GM23338 (cell line): ENCODE results near the gene BNIP5. TPM values are rescaled to one million over a fixed set of nuclear protein-coding genes. Genes with fewer than 3 reads are reported as not detected.
A peak's percentile ranks its signal among the peaks of the same experiment; 100 is the strongest.

Experiments
- ATAC-seq: fragments of 200-7000 bp; cut with Tn5 transposase; 3 replicates; pipeline ENCODE4 v1.9.1; 2020
- DNase-seq: peaks from one replicate; pipeline ENCODE4 v3.0.0-alpha.2; 2015; ENCODE audit warnings: low spot score
- H2AFZ ChIP-seq: fragments of 200-600 bp; sonication (generic); 2 replicates; pipeline ENCODE4 v1.8.0; 2016; ENCODE audit warnings: antibody characterized with exemption, mild to moderate bottlenecking, moderate library complexity
- H3F3A ChIP-seq: fragments of 200-600 bp; sonication (generic); replicated peaks from 2 replicates; pipeline ENCODE4 v1.8.0; 2017; ENCODE audit warnings: antibody characterized with exemption, mixed run types, low read depth
- H3K27ac ChIP-seq: fragments of 200-600 bp; sonication (generic); 2 replicates; pipeline ENCODE4 v1.6.1; 2016; ENCODE audit warnings: low read depth
- H3K27me3 ChIP-seq: fragments of 200-600 bp; sonication (generic); 2 replicates; pipeline ENCODE4 v1.8.0; 2016; ENCODE audit warnings: mild to moderate bottlenecking, mixed run types, moderate library complexity; ENCODE audit not compliant: insufficient read depth
- H3K36me3 ChIP-seq: fragments of 200-600 bp; sonication (generic); 2 replicates; pipeline ENCODE4 v1.8.0; 2016; ENCODE audit warnings: mild to moderate bottlenecking; ENCODE audit not compliant: insufficient read depth
- H3K4me1 ChIP-seq: fragments of 200-600 bp; sonication (generic); 2 replicates; pipeline ENCODE4 v1.8.0; 2016; ENCODE audit warnings: mild to moderate bottlenecking, moderate library complexity; ENCODE audit not compliant: insufficient read depth
- H3K4me2 ChIP-seq: fragments of 200-600 bp; sonication (generic); 2 replicates; pipeline ENCODE4 v1.7.1; 2017; ENCODE audit warnings: mixed run types
- H3K4me3 ChIP-seq: fragments of 200-600 bp; sonication (generic); 2 replicates; pipeline ENCODE4 v1.6.1; 2016; ENCODE audit warnings: mixed run types
- H3K79me2 ChIP-seq: fragments of 200-600 bp; sonication (generic); replicated peaks from 2 replicates; pipeline ENCODE4 v1.8.0; 2017; ENCODE audit warnings: mild to moderate bottlenecking; ENCODE audit not compliant: insufficient read depth
- H3K9me2 ChIP-seq: fragments of 200-600 bp; sonication (generic); 2 replicates; pipeline ENCODE4 v1.8.0; 2017; ENCODE audit not compliant: insufficient read depth
- H4K20me1 ChIP-seq: fragments of 200-600 bp; sonication (generic); replicated peaks from 2 replicates; pipeline ENCODE4 v1.8.0; 2017; ENCODE audit warnings: mild to moderate bottlenecking; ENCODE audit not compliant: insufficient read depth
- H3K27ac Mint-ChIP-seq: 2 replicates; pipeline ENCODE4 v1.8.0; 2020; ENCODE audit warnings: inconsistent platforms, mild to moderate bottlenecking, moderate library complexity, mixed read lengths
- H3K27me3 Mint-ChIP-seq: 3 replicates; pipeline ENCODE4 v1.8.0; 2022; ENCODE audit warnings: low read depth, mild to moderate bottlenecking, moderate library complexity, mixed read lengths, inconsistent platforms; ENCODE audit not compliant: insufficient read depth, poor library complexity
- H3K36me3 Mint-ChIP-seq: 3 replicates; pipeline ENCODE4 v1.8.0; 2021; ENCODE audit warnings: low read depth, mild to moderate bottlenecking, inconsistent platforms, moderate library complexity, mixed read lengths
- H3K4me1 Mint-ChIP-seq: 3 replicates; pipeline ENCODE4 v1.8.0; 2020; ENCODE audit warnings: mild to moderate bottlenecking, inconsistent platforms, mixed read lengths
- H3K4me3 Mint-ChIP-seq: 3 replicates; pipeline ENCODE4 v1.8.0; 2021; ENCODE audit warnings: moderate library complexity, mild to moderate bottlenecking, inconsistent platforms, mixed read lengths
- H3K9me3 Mint-ChIP-seq: 3 replicates; pipeline ENCODE4 v1.8.0; 2020; ENCODE audit warnings: moderate library complexity, mild to moderate bottlenecking, inconsistent platforms, mixed read lengths
- CREB1 ChIP-seq: fragments of 250-450 bp; sonication (Bioruptor Pico); IDR thresholded peaks from 2 replicates; pipeline ENCODE4 v1.5.0; 2020; ENCODE audit warnings: low read depth, mild to moderate bottlenecking, moderate library complexity
- EZH2 ChIP-seq: fragments of 200-600 bp; sonication (generic); IDR thresholded peaks from one replicate; pipeline ENCODE4 v1.8.0; 2017; ENCODE audit warnings: antibody characterized with exemption, mild to moderate bottlenecking, low read depth; ENCODE audit not compliant: unreplicated experiment
- EZH2phosphoT487 ChIP-seq: fragments of 200-600 bp; sonication (generic); IDR thresholded peaks from one replicate; pipeline ENCODE4 v1.8.1; 2018; ENCODE audit warnings: antibody characterized with exemption; ENCODE audit not compliant: unreplicated experiment
- JUNB ChIP-seq: IDR thresholded peaks from one replicate; pipeline ENCODE4 v1.6.1; 2016; ENCODE audit warnings: antibody characterized with exemption; ENCODE audit not compliant: unreplicated experiment
- NANOG ChIP-seq: IDR thresholded peaks from 2 replicates; pipeline ENCODE4 v1.6.1; 2016; ENCODE audit warnings: antibody characterized with exemption, borderline replicate concordance
- POLR2AphosphoS5 ChIP-seq: IDR thresholded peaks from 2 replicates; pipeline ENCODE4 v1.6.1; 2016; ENCODE audit warnings: antibody characterized with exemption, low read depth
- STAT1 ChIP-seq: IDR thresholded peaks from one replicate; pipeline ENCODE4 v1.6.1; 2016; ENCODE audit warnings: antibody characterized with exemption; ENCODE audit not compliant: unreplicated experiment
- ZNF114 ChIP-seq: fragments of 250-450 bp; sonication (Bioruptor Pico); IDR thresholded peaks from 2 replicates; pipeline ENCODE4 v1.5.0; 2020; ENCODE audit warnings: mild to moderate bottlenecking, moderate library complexity
- ZNF331 ChIP-seq: fragments of 250-450 bp; sonication (Bioruptor Pico); IDR thresholded peaks from 2 replicates; pipeline ENCODE4 v1.5.0; 2020; ENCODE audit warnings: low read depth, mild to moderate bottlenecking, moderate library complexity
- polyA plus RNA-seq: library from polyadenylated mRNA; unstranded; fragments of >200 nt; fragmentation: Nextera tagmentation; extraction: Ambion mirVana; gene quantifications from 2 replicates; pipeline ENCODE4 v1.2.1, GENCODE V29; 2016
- total RNA-seq: library from RNA; depleted of rRNA; stranded (reverse); fragments of >200 nt; shearing (Covaris generic); gene quantifications from 2 replicates; pipeline ENCODE4 v1.2.3, GENCODE V29; 2014
- TF ChIP-seq, protein P1 (sequence below), 2 experiments: fragments of 200-600 bp in 1 of 2; sonication (generic) in 1 of 2; conservative IDR thresholded peaks; 2 replicates each; pipeline versions ENCODE4 v1.5.1 to v1.6.1; 2016 to 2017; ENCODE audit warnings: antibody characterized with exemption in 2 of 2, low read depth in 2 of 2, mild to moderate bottlenecking in 2 of 2, moderate library complexity in 1 of 2
- TF ChIP-seq, protein P2 (sequence below): IDR thresholded peaks from one replicate; pipeline ENCODE4 v1.6.1; 2018; ENCODE audit warnings: antibody characterized with exemption; ENCODE audit not compliant: unreplicated experiment
- TF ChIP-seq, protein P3 (sequence below): IDR thresholded peaks from 2 replicates; pipeline ENCODE4 v1.6.1; 2016; ENCODE audit warnings: antibody characterized with exemption
- TF ChIP-seq, protein P4 (sequence below): fragments of 250-450 bp; sonication (Bioruptor Pico); IDR thresholded peaks from 2 replicates; pipeline ENCODE4 v1.5.0; 2020; ENCODE audit warnings: mild to moderate bottlenecking, moderate library complexity

Gene BNIP5
- total and polyA plus RNA-seq, 2 experiments from 2014 or later, result not detected

DNA sequence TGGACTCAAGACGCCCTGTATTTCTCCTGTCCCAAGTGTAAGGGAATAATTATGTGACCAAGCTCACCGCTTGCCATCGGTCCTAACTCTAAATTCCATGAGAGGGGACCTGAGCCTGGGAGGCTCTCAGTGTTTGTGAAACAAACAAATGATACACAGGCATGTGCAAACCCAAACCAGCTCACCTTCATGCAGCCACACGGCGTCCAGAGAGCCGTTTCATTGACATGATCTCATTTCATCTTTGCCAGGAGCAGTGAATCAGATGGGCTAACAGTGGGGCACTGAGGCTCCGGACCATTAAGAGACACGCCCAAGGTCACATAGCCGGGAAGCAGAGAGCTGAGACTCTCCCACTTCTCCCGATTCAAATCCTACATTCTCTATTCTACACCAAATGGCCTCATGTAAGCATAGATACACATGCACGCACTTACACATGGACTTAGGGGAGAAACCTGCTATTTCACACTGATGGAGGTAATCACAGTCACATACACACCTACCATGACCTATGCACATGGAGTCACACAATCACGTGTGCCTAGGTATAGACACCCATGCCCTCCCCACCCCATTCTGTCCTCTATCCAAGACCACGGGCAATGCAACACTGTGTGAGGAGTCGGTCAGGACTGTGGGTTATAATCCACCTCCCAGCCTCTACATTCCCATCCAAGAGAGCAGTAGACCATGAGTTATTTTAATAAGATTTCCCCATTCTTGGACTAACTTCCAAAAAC is 1.1 kb downstream of the BNIP5 start:
- Mint-ChIP-seq H3K27me3 (peaks cover 17% of the 10 kb centered on the region), H3K4me1 (peaks cover 21% of the 10 kb centered on the region), H3K9me3 (no peaks in the 10 kb centered on the region; the same call in 2 of the 3 replicates), H3K4me3 (no peak overlapping the region), H3K27ac (no peak overlapping the region), H3K36me3 (no peaks in the 10 kb centered on the region; the same call in 2 of the 3 replicates)
- H2AFZ ChIP-seq, result 0 out of 2 replicates have a peak overlapping the region, but pooled peaks have one; percentile 32
- ATAC-seq (no peak), DNase-seq (no peak)
- H3K9me2 ChIP-seq, result no peaks in the 10 kb centered on the region
- H4K20me1 ChIP-seq, result no peaks in the 10 kb centered on the region
- H3K36me3 ChIP-seq, result no peaks in the 10 kb centered on the region
- TF ChIP-seq EZH2 (no peak), JUNB (no peak), ZNF331 (CRISPR knock-in tag) (no peak), STAT1 (no peak), ZNF114 (CRISPR knock-in tag) (no peak), POLR2AphosphoS5 (no peak), NANOG (no peak), EZH2phosphoT487 (no peak), CREB1 (CRISPR knock-in tag) (no peak)
- TF ChIP-seq, protein P1, sequence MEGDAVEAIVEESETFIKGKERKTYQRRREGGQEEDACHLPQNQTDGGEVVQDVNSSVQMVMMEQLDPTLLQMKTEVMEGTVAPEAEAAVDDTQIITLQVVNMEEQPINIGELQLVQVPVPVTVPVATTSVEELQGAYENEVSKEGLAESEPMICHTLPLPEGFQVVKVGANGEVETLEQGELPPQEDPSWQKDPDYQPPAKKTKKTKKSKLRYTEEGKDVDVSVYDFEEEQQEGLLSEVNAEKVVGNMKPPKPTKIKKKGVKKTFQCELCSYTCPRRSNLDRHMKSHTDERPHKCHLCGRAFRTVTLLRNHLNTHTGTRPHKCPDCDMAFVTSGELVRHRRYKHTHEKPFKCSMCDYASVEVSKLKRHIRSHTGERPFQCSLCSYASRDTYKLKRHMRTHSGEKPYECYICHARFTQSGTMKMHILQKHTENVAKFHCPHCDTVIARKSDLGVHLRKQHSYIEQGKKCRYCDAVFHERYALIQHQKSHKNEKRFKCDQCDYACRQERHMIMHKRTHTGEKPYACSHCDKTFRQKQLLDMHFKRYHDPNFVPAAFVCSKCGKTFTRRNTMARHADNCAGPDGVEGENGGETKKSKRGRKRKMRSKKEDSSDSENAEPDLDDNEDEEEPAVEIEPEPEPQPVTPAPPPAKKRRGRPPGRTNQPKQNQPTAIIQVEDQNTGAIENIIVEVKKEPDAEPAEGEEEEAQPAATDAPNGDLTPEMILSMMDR (conservative IDR thresholded peaks at IDR 0.05; ENCODE audit: low read depth in 2 of 2), result no peak
- TF ChIP-seq, protein P2, sequence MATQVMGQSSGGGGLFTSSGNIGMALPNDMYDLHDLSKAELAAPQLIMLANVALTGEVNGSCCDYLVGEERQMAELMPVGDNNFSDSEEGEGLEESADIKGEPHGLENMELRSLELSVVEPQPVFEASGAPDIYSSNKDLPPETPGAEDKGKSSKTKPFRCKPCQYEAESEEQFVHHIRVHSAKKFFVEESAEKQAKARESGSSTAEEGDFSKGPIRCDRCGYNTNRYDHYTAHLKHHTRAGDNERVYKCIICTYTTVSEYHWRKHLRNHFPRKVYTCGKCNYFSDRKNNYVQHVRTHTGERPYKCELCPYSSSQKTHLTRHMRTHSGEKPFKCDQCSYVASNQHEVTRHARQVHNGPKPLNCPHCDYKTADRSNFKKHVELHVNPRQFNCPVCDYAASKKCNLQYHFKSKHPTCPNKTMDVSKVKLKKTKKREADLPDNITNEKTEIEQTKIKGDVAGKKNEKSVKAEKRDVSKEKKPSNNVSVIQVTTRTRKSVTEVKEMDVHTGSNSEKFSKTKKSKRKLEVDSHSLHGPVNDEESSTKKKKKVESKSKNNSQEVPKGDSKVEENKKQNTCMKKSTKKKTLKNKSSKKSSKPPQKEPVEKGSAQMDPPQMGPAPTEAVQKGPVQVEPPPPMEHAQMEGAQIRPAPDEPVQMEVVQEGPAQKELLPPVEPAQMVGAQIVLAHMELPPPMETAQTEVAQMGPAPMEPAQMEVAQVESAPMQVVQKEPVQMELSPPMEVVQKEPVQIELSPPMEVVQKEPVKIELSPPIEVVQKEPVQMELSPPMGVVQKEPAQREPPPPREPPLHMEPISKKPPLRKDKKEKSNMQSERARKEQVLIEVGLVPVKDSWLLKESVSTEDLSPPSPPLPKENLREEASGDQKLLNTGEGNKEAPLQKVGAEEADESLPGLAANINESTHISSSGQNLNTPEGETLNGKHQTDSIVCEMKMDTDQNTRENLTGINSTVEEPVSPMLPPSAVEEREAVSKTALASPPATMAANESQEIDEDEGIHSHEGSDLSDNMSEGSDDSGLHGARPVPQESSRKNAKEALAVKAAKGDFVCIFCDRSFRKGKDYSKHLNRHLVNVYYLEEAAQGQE, result no peak
- TF ChIP-seq, protein P3, sequence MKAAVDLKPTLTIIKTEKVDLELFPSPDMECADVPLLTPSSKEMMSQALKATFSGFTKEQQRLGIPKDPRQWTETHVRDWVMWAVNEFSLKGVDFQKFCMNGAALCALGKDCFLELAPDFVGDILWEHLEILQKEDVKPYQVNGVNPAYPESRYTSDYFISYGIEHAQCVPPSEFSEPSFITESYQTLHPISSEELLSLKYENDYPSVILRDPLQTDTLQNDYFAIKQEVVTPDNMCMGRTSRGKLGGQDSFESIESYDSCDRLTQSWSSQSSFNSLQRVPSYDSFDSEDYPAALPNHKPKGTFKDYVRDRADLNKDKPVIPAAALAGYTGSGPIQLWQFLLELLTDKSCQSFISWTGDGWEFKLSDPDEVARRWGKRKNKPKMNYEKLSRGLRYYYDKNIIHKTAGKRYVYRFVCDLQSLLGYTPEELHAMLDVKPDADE, result no peak
- TF ChIP-seq, protein P4, sequence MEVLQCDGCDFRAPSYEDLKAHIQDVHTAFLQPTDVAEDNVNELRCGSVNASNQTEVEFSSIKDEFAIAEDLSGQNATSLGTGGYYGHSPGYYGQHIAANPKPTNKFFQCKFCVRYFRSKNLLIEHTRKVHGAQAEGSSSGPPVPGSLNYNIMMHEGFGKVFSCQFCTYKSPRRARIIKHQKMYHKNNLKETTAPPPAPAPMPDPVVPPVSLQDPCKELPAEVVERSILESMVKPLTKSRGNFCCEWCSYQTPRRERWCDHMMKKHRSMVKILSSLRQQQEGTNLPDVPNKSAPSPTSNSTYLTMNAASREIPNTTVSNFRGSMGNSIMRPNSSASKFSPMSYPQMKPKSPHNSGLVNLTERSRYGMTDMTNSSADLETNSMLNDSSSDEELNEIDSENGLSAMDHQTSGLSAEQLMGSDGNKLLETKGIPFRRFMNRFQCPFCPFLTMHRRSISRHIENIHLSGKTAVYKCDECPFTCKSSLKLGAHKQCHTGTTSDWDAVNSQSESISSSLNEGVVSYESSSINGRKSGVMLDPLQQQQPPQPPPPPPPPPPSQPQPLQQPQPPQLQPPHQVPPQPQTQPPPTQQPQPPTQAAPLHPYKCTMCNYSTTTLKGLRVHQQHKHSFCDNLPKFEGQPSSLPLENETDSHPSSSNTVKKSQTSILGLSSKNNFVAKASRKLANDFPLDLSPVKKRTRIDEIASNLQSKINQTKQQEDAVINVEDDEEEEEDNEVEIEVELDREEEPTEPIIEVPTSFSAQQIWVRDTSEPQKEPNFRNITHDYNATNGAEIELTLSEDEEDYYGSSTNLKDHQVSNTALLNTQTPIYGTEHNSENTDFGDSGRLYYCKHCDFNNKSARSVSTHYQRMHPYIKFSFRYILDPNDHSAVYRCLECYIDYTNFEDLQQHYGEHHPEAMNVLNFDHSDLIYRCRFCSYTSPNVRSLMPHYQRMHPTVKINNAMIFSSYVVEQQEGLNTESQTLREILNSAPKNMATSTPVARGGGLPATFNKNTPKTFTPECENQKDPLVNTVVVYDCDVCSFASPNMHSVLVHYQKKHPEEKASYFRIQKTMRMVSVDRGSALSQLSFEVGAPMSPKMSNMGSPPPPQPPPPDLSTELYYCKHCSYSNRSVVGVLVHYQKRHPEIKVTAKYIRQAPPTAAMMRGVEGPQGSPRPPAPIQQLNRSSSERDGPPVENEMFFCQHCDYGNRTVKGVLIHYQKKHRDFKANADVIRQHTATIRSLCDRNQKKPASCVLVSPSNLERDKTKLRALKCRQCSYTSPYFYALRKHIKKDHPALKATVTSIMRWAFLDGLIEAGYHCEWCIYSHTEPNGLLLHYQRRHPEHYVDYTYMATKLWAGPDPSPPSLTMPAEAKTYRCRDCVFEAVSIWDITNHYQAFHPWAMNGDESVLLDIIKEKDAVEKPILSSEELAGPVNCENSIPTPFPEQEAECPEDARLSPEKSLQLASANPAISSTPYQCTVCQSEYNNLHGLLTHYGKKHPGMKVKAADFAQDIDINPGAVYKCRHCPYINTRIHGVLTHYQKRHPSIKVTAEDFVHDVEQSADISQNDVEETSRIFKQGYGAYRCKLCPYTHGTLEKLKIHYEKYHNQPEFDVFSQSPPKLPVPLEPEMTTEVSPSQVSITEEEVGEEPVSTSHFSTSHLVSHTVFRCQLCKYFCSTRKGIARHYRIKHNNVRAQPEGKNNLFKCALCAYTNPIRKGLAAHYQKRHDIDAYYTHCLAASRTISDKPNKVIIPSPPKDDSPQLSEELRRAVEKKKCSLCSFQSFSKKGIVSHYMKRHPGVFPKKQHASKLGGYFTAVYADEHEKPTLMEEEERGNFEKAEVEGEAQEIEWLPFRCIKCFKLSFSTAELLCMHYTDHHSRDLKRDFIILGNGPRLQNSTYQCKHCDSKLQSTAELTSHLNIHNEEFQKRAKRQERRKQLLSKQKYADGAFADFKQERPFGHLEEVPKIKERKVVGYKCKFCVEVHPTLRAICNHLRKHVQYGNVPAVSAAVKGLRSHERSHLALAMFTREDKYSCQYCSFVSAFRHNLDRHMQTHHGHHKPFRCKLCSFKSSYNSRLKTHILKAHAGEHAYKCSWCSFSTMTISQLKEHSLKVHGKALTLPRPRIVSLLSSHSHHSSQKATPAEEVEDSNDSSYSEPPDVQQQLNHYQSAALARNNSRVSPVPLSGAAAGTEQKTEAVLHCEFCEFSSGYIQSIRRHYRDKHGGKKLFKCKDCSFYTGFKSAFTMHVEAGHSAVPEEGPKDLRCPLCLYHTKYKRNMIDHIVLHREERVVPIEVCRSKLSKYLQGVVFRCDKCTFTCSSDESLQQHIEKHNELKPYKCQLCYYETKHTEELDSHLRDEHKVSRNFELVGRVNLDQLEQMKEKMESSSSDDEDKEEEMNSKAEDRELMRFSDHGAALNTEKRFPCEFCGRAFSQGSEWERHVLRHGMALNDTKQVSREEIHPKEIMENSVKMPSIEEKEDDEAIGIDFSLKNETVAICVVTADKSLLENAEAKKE (CRISPR knock-in tag), result no peak
- H3K4me1 ChIP-seq, result no peaks in the 10 kb centered on the region
- 0 out of 2 replicates have a peak, but pooled peaks cover 5% of the 10 kb centered on the region for H3F3A ChIP-seq
- H3K27me3 ChIP-seq, result peaks cover 8% of the 10 kb centered on the region
- no peak overlapping the region for H3K4me2 ChIP-seq
- H3K79me2 ChIP-seq, result no peaks in the 10 kb centered on the region
- H3K4me3 ChIP-seq, result no peak overlapping the region
- no peak overlapping the region for H3K27ac ChIP-seq
